T-helper 9 cell (primary cell): Measurements from ENCODE around the gene CPA1.
"Not testable (repeated sequence)": the region's sequence is repeated elsewhere in the genome, so short reads cannot be mapped to it uniquely, and the experiment has no call there.

Source experiments
- DNase-seq: peaks from one replicate; pipeline ENCODE4 v3.0.0-alpha.2; 2020

Gene CPA1

DNA sequence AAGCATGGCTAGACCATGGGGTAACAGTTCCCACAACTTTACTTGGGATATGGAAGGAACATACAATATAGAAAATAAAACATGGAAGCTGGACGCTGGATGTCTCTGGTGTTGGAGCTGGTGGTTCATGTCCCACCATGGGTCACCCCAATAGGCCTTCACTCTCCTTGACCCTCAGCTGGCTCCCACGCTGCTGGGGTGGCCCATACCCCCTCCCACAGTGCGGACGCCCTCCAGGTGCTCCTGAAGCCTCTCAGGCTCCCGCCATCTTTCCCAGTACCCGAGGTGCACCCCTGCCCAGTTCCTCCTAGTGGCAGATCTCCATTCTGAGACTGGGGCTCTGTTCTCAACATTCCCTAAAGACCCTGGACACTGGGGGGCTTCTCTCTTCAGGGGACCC is 5.8 kb upstream of the CPA1 start:
- DNase-seq: no peak

DNA sequence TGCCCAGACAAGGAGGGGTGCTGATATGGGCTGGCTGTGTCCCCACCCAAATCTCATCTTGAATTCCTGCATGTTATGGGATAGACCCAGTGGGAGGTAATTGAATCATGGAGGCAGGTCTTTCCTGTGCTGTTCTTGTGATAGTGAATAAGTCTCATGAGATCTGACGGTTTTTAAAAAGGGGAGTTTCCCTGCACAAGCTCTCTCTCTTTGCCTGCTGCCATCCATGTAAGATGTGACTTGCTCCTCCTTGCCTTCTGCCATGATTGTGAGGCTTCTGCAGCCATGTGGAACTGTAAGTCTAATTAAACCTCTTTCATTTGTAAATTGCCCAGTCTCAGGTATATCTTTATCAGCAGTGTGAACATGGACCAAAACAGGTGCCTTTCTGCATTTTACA is 3.8 kb upstream of the CPA1 start:
- not testable (repeated sequence) for DNase-seq

DNA sequence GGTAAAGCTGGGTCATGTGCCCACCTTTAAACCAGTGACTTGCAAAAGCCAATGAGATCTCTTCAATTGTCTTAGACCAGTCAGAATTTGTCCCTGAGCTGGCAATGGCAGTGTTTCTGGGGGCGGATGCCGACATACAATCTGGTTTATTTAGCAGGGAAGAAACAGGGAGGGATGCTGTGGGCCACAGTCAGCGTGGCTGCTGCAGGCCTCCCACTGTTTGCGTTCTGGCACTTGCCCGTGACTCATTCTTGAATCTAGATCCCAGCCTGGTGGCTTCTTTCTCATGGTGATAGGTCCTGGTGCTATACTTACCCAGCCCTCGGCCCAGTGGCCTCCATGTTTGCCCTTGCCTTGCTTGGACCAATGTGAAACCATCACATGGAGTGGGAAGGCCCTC is 3.1 kb upstream of the CPA1 start:
- DNase-seq: no peak

DNA sequence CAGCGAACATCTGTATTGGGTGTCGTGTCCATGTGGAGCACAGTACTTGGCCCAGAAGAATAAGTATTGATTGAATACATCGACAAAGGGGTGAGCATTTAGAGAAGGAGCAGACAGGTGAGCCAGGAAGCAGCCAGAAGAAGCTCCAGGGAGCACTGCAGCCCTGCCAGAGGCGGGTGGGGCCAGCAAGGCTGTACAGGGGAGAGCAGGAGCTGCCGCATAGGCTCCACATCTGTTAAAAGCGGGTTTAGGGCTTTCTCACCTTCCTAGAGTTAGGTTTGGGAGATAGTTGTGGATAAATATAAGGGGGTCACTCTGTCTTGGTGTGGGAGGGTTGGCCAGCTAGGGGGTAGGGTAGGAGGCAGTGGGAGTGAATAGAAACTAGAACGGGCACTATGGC is 1.3 kb upstream of the CPA1 start:
- no peak for DNase-seq

DNA sequence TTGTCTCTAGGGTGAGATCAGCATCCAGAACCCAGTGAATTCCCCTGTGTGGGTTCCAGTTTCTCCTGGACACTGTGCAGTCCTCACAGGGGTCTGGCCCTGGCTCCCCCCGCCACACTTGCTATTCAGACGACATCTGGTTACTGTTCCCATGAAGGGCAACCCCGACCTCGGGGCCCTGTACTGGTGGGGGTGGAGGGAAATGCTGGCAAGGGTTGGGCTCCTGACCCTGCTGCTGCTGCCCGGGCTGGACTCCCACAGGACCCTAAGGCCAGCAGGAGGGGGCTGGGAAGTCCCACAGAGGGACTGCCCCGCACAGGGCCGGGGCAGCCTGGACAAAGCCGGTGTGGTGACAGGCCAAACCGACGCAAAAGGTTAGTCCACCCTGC is 768 bp upstream of the CPA1 start:
- no peak for DNase-seq

DNA sequence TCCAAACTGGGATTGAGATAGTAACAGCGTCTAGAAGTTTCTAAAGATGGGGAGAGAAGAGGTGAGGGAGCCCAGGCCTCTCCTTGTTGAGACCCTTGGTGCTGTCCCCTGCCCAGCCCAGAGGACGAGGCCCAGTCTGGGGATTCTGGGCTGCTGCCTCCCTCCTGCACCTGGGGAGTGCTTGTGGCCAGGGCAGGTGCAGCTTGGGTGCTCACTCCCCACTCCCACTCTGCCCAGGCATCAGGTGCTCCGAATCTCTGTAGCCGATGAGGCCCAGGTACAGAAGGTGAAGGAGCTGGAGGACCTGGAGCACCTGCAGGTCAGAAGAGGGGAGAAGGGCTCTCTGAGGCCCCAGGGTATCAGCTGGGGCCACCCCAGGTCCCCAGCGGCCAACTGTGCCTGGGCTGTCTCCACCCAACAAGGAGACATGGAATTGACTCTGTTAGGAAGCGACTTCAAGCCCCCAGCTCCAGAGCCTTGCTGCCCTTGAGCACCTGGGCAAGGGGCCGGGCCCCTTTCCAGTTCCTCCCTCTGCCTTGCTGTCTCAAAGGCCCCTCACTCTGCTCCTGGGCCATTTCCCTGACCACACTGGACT is 664 bp downstream of the CPA1 start:
- no peak for DNase-seq

DNA sequence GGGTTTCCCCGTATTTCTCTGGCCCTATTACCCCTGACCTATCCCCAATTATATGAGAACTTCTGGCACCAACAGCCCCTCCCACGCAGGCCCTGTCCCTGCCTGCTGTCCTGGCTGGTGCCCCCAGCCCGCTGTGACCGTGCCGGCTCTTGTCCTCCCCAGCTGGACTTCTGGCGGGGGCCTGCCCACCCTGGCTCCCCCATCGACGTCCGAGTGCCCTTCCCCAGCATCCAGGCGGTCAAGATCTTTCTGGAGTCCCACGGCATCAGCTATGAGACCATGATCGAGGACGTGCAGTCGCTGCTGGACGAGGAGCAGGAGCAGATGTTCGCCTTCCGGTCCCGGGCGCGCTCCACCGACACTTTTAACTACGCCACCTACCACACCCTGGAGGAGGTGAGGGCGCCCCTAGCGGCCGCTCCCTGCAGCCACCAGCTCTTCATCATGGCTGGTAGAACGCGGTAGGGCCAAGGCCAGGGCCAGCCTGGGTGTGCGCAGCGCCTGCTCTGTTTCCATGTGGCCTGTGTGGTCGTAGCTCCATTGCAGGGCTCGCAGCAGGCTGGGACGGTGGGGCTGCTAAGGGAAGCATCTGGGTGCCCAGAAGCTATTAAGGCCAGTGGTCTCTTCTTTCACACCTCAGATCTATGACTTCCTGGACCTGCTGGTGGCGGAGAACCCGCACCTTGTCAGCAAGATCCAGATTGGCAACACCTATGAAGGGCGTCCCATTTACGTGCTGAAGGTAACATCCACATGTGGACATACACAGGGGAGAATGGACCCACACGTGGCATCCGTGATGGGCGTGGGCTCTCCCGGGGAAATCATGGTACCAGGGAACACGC is 1.4 kb downstream of the CPA1 start:
- no peak for DNase-seq

DNA sequence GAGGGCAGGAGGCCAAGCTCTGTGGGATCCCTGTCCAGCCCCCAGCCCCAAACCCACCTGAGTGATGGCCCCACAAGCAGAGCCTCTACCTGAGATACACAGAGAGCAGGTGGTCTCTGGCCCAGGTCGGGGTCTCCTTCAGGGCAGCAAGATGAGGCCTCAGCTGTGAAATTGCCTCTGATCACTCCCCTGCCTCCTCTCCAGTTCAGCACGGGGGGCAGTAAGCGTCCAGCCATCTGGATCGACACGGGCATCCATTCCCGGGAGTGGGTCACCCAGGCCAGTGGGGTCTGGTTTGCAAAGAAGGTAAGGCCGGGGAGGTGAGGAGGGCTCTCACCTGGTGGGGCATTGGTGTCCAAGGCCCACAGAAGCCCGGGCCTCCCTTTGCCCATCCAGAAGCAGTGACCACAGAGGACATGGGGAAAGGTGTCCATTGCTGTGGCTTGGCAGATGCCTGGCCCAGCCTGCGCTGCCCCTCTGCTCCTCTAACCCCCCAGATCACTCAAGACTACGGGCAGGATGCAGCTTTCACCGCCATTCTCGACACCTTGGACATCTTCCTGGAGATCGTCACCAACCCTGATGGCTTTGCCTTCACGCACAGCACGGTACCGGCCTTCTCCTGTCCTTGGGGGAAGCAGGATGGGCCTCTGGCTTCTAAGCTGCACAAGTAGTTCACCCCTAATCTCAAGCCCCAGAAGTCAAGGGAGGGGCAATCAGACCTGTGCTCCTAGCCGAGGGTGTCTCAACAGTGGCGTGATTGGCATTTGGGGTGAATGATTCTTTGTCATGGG is 3.1 kb downstream of the CPA1 start:
- no peak for DNase-seq

DNA sequence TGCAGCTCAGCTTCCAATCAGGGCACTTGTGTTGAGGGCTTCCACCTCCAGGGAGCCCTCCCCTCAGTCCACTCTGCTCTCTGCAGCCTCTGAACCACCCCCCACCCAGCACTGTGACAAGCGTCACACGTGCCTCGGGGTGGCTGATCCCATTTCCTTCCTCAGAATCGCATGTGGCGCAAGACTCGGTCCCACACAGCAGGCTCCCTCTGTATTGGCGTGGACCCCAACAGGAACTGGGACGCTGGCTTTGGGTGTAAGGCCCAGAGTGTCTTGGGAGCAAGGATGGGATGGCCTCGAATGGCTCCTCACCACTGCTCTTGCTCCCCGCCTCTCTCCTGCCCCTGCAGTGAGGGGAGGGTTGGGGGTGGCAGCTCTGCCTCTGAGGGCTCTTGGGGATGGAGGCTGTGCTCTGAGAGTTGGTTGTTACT is 4.1 kb downstream of the CPA1 start:
- DNase-seq: no peak

DNA sequence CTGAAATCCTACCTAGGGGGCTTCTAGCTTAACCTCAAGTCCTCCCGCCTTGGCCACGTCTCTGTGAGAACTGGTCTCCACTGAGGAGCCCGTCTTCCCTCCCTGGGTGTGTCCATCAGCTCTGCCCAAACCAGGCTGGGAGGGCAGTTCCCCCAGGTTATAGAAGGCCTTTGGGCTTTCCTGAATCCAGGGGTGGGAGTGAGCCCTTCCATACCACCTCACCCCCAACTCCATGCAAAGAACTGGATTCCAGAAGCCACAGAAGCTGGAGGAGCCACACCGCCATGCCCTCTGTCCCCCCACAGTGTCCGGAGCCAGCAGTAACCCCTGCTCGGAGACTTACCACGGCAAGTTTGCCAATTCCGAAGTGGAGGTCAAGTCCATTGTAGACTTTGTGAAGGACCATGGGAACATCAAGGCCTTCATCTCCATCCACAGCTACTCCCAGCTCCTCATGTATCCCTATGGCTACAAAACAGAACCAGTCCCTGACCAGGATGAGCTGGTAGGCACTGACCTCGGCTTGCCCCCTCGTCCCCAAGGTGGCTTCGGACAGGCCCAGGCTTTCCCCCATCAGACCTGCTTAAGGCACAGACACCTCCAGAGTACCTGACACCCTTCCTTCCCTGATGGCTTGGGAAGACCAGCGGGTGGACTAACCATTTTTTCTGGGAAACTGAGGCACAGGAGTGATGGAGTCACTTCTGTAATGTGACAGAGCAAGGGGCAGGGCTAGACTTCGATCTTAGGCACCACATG is 4.7 kb downstream of the CPA1 start:
- no peak for DNase-seq

DNA sequence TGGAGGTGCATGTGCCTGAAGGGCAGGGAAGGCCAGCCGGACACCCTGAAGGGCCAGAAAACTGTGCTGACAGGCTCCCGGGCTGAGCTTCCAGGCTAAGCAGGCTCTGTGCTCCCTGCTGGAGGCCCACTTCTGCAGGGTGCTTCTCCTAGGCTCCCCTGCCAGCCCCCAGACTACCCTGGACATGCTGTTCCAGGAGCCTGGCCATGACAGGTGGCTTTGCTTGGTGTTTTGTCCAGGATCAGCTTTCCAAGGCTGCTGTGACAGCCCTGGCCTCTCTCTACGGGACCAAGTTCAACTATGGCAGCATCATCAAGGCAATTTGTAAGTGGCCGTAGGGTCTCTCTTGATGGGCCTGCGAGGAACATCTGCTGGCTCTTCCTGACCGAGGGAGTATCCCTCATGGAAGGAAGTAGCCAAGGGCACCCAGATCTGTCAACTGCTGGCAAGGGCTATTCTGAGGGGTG is 5.3 kb downstream of the CPA1 start:
- DNase-seq: no peak

DNA sequence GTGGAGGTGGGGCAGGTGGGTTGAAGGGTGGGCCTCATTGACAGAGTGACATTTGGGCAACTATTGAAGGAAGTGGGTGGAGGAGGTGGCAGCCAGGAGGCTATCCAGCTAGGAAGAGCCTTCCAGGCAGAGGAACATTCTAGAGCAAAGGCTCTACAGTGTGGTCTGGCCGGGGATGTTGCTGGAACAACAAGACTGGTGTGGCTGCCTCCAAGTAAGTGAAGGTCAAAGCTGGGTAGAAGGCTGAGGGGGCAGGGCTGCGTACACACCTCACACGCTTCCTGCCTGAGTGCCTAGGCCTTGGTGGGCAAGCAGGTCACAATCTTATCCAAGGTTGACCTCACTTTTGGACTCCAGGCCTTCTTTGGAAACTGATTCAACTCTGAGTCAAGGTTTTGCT is 6.6 kb downstream of the CPA1 start:
- no peak for DNase-seq

DNA sequence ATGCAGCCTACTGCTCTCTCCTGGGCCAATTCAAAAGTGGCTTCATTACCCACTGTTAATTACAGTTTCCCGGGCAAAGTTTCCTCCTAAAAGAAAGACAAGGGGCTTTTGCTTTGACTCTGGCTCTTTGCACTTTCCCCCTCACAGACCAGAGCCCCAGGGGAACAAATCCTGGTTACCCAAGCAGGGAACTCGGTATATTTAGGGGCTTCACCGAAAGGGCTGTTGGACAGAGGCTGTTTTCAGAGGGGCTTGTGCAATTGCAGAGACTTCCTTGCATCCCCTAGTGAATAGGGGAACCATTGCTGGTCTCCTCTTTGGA is 7.0 kb downstream of the CPA1 start:
- no peak for DNase-seq

DNA sequence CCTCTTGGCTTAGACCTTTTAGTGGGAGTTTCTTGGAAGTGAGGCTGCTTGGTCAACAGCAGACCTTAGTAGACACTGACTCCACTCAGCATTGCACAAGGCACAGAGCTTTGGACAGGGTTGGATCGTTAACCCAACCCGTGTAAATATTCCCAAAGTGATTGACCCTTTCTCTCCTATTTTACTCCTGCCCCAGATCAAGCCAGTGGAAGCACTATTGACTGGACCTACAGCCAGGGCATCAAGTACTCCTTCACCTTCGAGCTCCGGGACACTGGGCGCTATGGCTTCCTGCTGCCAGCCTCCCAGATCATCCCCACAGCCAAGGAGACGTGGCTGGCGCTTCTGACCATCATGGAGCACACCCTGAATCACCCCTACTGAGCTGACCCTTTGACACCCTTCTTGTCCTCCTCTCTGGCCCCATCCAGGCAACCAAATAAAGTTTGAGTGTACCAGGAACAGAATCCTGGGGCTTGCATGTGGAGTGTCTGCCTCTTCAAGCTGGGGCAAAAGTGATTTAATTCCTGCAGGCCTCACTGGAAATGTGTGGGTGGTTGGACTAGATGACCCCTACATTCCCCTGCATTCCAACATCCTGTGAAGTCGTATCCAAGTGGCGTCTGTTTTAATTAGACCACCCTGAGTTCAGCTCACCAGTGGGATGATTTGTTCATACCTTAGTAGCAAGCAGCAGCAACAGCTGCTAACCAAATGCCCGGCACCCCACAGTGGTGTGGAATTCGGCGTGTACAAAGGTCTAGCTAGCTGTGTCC is 7.5 kb downstream of the CPA1 start:
- DNase-seq: no peak

DNA sequence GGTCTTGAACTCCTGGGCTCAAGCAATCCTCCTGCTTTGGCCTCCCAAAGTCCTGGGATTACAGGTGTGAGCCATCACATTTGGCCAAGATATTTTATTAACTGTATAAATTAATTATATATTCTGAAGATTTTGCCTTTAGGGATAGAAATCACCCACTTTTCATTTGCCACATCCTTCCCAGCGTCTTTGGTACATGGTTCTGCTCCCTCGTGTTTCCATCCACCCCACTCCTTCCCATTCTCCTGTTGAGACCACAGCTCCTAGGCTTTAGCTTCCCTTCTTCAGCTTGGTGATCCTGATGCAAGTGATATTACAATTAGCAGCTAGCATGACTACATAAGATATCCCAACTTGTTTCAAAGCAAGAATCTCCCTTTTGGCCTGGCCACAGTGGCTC is 8.4 kb downstream of the CPA1 start:
- DNase-seq: no peak

DNA sequence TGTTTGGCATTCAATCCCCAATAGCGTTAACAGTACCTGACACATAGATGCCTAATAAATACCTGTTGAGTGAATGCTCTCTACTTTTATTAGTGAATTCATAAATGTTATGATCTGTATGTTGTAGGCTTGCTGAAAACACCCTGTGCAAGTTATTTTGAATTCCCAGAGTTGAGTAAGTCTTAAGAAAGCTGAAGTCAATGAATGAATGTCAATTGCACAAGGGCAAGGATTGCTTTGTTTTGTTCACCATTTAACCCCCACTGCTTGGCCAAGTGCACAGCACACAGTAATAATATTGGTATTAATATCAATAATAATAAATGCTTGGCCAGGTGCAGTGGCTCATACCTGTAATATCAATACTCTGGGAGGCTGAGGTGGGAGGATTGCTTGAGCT is 10.2 kb downstream of the CPA1 start:
- DNase-seq: no peak

DNA sequence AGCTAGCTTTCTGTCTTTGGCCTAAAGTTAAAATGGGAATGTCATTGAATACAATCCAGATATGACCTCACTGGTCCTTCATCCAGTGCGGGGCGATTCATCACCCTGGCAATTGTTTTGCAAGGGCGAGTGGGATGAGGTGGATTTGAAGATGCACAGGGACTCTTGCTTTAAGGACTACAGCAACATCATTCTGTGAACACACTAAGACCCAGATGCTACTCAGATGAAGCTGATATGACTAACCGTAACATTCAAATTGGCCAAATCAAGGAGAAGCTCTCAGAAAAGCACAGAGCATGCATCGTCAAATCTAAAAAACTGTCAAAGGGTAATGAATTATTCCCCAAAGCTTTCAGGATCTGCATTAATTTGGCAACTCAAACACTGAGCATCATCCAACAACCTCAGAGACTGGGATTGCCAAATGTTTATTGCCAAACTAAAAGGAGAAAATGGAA is 12.8 kb downstream of the CPA1 start:
- DNase-seq: no peak

DNA sequence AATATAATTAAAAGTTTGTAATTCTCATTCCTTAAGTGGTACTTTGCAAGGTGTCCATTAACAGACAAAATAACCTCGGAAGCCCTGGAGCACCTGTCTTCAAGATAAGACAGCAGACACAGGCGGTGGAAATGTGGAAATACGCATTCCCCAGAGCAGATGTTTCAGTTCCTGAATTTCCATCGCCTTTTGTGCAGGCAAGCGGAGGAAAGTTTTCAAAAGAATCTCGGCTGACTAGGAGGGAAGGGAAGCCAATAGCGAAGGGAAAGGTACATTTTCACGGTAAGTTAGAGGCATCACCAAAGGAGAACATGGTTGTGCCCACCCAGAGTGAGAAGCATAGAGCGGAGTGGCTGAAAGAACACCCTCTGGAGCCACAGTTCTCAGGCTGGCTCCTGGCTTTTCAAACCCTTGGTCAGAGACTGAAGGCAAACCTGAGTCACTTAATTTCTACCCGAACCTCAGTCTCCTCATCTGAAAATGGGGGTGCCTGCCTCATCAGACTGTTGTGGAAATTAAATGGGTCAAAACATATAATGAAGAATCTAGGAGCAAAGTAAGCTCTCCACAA is 13.6 kb downstream of the CPA1 start:
- no peak for DNase-seq

DNA sequence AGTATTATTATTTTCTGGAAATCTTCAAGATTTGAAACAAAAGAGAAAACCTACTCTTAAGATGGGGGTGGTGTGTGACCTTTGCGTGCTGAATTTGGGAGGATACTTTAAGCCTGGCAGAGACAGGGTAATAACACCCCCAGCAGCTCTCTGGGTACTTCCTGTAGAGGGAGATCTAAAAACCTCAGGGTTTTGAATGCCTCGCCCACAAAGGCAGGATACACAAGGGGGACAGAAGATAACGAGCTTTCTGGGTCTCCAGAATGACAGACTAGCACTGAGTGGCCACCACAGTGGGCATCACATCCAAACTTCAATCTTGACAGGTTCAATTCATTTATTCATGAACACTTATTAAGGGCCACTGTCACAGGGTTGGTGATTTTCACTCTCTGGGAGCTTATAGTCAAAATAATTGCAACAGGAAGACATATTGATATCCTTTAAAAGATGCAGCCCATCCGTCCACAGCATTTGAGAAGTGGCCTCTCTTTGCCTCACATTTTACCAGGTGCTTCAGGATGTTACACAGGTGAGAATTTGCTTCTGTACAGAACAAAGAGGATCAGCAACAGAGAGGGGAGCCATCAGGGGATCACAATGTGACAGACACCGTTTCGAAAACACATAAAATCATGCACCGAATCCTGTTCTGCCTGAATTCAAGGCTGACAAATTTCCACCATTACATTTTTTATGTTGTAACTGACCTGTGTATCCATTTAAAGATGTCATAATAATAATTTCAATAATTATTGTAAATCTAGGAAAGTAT is 14.3 kb downstream of the CPA1 start:
- no peak for DNase-seq

DNA sequence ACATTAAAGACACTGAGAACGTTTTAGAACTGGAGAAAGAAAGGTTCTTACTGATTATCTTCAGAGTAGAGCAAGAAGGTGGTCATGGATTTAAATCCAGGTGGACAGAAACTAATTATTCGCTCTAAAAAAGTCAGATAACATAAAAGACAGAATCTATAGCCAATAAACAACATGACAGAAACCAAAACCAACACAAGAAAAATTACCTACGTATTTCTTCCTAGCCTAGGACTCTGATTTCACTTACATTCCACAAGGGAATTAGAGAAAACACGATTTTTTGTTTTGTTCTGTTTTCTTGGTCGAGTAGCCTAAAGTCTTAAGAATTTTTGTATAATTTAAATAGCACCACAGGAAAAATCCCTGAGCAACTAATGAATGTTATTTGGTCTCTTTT is 15.1 kb downstream of the CPA1 start:
- no peak for DNase-seq

DNA sequence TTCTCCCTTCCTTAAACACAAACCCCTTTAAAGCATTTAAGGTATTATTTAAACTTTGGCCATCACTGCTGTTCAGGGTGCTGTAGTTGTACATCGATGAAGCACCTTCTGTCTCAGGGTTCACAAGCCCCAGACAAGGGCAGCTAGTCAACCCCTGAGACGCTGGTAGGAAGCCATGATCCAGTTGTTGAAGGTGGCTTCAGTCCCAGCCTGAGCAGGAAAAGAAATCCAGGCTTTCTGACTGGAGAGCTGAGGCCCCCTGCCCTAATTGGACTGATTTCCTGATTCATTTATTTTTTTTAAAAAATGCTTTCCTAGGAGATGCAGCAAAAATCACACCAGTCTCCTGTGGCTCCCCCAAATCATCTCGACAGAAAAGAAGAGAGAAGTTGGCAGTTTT is 15.8 kb downstream of the CPA1 start:
- no peak for DNase-seq
